NCI-H82 treated with DMSO at 0.1 percent for 48 hours (cell line): Measurements from ENCODE around the gene PIEZO1.
"Not testable (repeated sequence)": the region's sequence is repeated elsewhere in the genome, so short reads cannot be mapped to it uniquely, and the experiment has no call there.

Source experiments
- DNase-seq: peaks from one replicate; lab custom pipeline; 2025; ENCODE audit not compliant: unreplicated experiment; lab: John Stamatoyannopoulos, UW

The PIEZO1 gene

GRCh38 chr16:88783391-88784073, 1.5 kb downstream of the PIEZO1 start:
- no peak for DNase-seq

- DNase-seq: no peak
Observed at GRCh38 chr16:88782454-88783390, 2.3 kb downstream of the PIEZO1 start.

- DNase-seq: no peak
Observed at GRCh38 chr16:88781140-88782077, 3.6 kb downstream of the PIEZO1 start.

GRCh38 chr16:88780142-88781062, 4.6 kb downstream of the PIEZO1 start:
- no peak for DNase-seq

- DNase-seq: no peak
Observed at GRCh38 chr16:88779406-88780141, 5.4 kb downstream of the PIEZO1 start.

- no peak for DNase-seq
Observed at GRCh38 chr16:88778541-88779065, 6.4 kb downstream of the PIEZO1 start.

- no peak for DNase-seq
Observed at GRCh38 chr16:88778271-88778525, 6.8 kb downstream of the PIEZO1 start.

- DNase-seq: no peak
Observed at GRCh38 chr16:88777471-88778270, 7.3 kb downstream of the PIEZO1 start.

GRCh38 chr16:88775825-88776224, 9.2 kb downstream of the PIEZO1 start:
- no peak for DNase-seq

- DNase-seq: no peak
Observed at GRCh38 chr16:88774544-88775393, 10.3 kb downstream of the PIEZO1 start.

GRCh38 chr16:88773812-88774291, 11.2 kb downstream of the PIEZO1 start:
- peak; percentile 21 for DNase-seq

GRCh38 chr16:88772871-88773811, 11.9 kb downstream of the PIEZO1 start:
- DNase-seq: peak; percentile 43

GRCh38 chr16:88771781-88772180, 13.2 kb downstream of the PIEZO1 start:
- not testable (repeated sequence) for DNase-seq

- DNase-seq: no peak
Observed at GRCh38 chr16:88771294-88771772, 13.7 kb downstream of the PIEZO1 start.

- DNase-seq: peak; percentile 94
Observed at GRCh38 chr16:88770461-88771293, 14.3 kb downstream of the PIEZO1 start.
